Breast epithelium (tissue), 3 donors: Measurements from ENCODE around the gene SLCO4A1.

Experiments used
- POLR2A ChIP-seq: fragments of 450-650 bp; IDR thresholded peaks from one replicate; pipeline ENCODE4 v1.6.1; 2016; ENCODE audit warnings: antibody characterized with exemption, mild to moderate bottlenecking, moderate library complexity
- POLR2AphosphoS5 ChIP-seq, 3 donors: sonication (generic); formaldehyde crosslinking; IDR thresholded peaks; one replicate each; pipeline ENCODE4 v1.6.1; 2017; ENCODE audit warnings: antibody characterized with exemption in 3 of 3
- TF ChIP-seq, protein P1 (sequence below), 3 donors: fragments of 450-650 bp; IDR thresholded peaks; one replicate each; pipeline ENCODE4 v1.5.1; 2016 to 2017; ENCODE audit warnings: antibody characterized with exemption in 3 of 3, mild to moderate bottlenecking in 3 of 3, moderate library complexity in 3 of 3

DNA sequence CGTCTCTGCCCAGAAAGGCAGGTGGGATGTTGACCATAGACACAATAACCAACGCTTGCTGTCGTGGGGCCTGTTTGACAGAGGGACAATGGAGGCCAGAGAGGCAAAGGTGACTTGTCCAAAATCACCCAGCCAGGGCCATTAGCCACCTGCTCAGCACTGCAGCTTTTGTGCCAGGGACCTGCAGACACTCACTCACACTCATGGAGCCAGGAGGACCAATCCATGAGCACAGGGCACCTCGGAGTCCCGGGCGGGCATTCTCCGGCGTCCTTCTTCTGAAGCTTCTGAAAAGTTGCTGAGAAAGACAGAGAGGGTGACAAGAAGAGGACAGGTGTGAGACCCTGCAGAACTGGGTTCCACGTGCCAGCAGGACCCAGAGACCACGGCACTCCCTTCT, 45.4 kb upstream of the SLCO4A1 start:
- TF ChIP-seq, protein P1, sequence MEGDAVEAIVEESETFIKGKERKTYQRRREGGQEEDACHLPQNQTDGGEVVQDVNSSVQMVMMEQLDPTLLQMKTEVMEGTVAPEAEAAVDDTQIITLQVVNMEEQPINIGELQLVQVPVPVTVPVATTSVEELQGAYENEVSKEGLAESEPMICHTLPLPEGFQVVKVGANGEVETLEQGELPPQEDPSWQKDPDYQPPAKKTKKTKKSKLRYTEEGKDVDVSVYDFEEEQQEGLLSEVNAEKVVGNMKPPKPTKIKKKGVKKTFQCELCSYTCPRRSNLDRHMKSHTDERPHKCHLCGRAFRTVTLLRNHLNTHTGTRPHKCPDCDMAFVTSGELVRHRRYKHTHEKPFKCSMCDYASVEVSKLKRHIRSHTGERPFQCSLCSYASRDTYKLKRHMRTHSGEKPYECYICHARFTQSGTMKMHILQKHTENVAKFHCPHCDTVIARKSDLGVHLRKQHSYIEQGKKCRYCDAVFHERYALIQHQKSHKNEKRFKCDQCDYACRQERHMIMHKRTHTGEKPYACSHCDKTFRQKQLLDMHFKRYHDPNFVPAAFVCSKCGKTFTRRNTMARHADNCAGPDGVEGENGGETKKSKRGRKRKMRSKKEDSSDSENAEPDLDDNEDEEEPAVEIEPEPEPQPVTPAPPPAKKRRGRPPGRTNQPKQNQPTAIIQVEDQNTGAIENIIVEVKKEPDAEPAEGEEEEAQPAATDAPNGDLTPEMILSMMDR (IDR thresholded peaks at IDR 0.05), result no peak
- TF ChIP-seq POLR2AphosphoS5 (IDR thresholded peaks at IDR 0.05) (no peak), POLR2A (no peak)
